Neural cell (in vitro differentiated cells): Measurements from ENCODE around the gene HCFC1.

ENCODE experiments used
- CTCF ChIP-seq: fragments of 450-650 bp; IDR thresholded peaks from 2 replicates; pipeline ENCODE4 v1.5.1; 2014; ENCODE audit warnings: antibody characterized with exemption, mild to moderate bottlenecking, moderate library complexity; ENCODE audit not compliant: poor library complexity, severe bottlenecking
- EP300 ChIP-seq: fragments of 450-650 bp; conservative IDR thresholded peaks from 2 replicates; pipeline ENCODE4 v1.6.1; 2014; ENCODE audit warnings: antibody characterized with exemption, mild to moderate bottlenecking, moderate library complexity; ENCODE audit not compliant: poor library complexity, severe bottlenecking
- EZH2 ChIP-seq: fragments of 200-600, 300-800 bp; shearing (Covaris generic), sonication (generic); IDR thresholded peaks from 2 replicates; pipeline ENCODE4 v1.6.1; 2014; ENCODE audit warnings: antibody characterized with exemption, low read length, borderline replicate concordance, mild to moderate bottlenecking; ENCODE audit not compliant: insufficient read depth, poor library complexity, severe bottlenecking
- POLR2AphosphoS5 ChIP-seq: IDR thresholded peaks from 2 replicates; pipeline ENCODE4 v1.6.1; 2012
- REST ChIP-seq: IDR thresholded peaks from 2 replicates; pipeline ENCODE4 v1.6.1; 2012; ENCODE audit warnings: borderline replicate concordance
- TAF1 ChIP-seq: IDR thresholded peaks from 2 replicates; pipeline ENCODE4 v1.6.1; 2012; ENCODE audit warnings: low read depth

GRCh38 chrX:153944140-153944799, 27.3 kb downstream of the HCFC1 start, which contains the start of gene RENBP:
- no peak for TF ChIP-seq POLR2AphosphoS5
- no peak for TF ChIP-seq CTCF
- TF ChIP-seq EZH2: no peak
- no peak for TF ChIP-seq REST
- TF ChIP-seq TAF1: no peak
- no peak for TF ChIP-seq EP300
